GM21515 (cell line): ENCODE results near the gene ZRANB3.

Experiments used
- ATAC-seq: cut with Tn5 transposase; IDR thresholded peaks from one replicate; pipeline ENCODE4 v1.9.1; 2021; ENCODE audit not compliant: unreplicated experiment

Gene ZRANB3

DNA sequence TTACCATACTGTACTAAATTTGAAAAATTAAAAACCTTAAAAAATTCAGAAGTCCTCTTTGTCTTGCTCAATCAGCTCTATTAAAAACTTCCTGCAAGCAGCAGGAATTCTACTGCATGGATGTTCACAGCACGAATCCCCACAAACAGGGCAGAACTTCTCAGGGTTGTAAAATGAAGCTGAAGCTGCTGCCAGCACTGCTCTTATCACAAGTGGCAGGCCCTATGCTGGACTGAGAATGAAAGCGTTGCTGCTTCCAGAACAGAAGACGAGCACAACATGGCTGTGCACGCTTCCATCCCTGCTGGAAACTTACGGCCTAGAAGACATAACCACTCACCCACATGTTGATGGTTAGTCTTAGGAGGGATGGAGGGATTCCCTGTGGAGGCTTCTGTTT is 345.0 kb downstream of the ZRANB3 start:
- no peak for ATAC-seq

GRCh38 chr2:135183822-135184221 is 347.2 kb downstream of the ZRANB3 start:
- no peak for ATAC-seq

- ATAC-seq, result no peak
These were observed 348.4 kb downstream of the ZRANB3 start for GRCh38 chr2:135182601-135183000.

DNA sequence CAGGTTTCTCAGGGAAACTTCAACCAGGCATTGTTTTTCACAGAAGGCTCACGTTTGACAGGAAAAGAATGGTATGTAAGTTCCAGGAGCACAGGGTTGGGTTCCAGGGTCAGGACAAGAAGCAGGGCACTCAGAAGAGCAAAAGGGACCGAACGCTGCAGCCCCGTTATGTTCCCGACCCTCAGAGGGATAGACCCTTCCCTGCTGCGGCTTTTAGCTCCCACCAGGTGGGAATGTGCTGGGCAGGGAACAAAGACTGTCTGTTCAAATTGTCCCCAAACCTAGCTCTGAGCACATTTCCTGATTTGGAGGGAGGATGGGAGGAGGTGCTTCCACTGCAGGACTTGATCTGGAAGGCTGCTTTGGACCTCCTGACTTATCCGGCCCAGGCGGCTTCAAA is 348.8 kb downstream of the ZRANB3 start:
- ATAC-seq, result no peak

GRCh38 chr2:135179689-135180088 is 351.3 kb downstream of the ZRANB3 start:
- no peak for ATAC-seq

DNA sequence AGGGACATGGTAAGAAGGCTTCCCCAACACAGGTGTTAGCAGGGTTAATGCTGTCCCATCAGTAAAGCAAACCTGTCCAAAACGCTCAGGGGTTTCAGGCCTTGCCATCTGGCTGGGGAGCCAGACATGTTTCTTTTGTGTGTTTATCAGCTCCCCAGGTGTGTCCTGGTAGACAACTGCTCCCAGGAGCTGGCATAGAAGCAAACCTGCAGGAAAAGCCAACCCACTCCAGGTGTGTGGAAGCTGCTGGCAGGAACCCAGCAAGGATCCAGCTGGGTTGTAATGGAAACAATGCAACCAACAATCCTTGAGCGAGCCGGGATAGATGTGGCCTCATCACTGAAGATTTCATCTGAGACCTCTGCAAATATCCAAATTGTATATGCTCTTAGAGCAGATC is 355.8 kb downstream of the ZRANB3 start:
- no peak for ATAC-seq

DNA sequence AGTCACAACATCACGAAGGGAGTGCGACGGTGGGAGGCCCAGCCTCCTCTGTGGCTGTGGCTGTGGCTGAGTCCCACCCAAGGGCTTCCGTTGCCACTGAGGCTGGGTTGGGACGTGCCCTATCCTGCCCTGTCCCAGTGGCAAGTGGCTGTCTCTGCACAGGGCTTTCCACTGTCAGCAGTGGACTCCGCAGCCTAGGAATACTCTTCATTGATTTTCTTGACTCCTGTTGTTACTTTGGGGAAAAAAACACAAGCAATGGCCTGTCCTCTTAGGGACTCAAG is 356.3 kb downstream of the ZRANB3 start:
- no peak for ATAC-seq

- no peak for ATAC-seq
These were observed 356.8 kb downstream of the ZRANB3 start for GRCh38 chr2:135174049-135174809.

GRCh38 chr2:135169900-135170753 is 360.9 kb downstream of the ZRANB3 start:
- no peak for ATAC-seq

- no peak for ATAC-seq
These were observed 362.7 kb downstream of the ZRANB3 start for GRCh38 chr2:135168204-135168856.

GRCh38 chr2:135167273-135167672 is 363.7 kb downstream of the ZRANB3 start:
- no peak for ATAC-seq

DNA sequence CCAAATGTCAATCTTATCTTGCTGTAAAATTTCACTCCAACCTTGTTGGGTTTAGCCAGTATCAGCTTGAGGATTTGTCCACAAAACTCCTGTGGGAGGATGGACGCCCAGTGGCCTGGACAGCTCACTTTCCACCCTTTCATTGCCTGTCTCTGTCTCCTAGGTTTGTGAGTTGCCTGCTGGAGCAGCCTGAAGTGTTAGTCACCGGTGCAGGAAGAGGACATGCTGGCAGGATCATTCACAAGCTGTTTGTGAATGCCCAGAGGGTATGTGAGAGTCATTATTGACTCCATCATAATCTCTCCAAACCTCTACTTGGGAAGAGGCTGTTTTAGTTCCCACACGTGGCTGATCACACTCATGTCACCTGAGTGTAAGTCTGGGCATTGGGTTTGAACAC is 366.6 kb downstream of the ZRANB3 start:
- ATAC-seq, result no peak

GRCh38 chr2:135163901-135164300 is 367.1 kb downstream of the ZRANB3 start:
- ATAC-seq, result no peak

DNA sequence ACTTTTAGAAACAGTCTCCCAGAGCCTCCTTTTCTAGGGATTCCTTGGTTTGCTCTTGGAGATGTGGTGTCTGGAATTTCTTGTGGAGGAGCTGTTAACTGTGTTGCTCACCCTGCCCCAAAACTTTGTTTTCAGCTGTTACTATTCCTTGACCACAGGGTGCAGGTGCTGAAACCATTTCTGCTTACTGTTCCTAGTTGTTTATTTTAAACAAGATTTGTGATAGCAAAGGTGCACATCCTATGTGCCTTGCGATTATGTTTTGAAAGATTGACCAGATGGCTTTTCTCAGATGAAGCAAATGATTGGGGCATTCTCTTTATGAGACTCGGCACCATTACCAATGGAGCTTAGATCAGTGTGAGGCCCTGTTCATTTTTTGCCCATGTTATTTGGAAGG is 367.7 kb downstream of the ZRANB3 start:
- ATAC-seq, result peak; percentile 66

DNA sequence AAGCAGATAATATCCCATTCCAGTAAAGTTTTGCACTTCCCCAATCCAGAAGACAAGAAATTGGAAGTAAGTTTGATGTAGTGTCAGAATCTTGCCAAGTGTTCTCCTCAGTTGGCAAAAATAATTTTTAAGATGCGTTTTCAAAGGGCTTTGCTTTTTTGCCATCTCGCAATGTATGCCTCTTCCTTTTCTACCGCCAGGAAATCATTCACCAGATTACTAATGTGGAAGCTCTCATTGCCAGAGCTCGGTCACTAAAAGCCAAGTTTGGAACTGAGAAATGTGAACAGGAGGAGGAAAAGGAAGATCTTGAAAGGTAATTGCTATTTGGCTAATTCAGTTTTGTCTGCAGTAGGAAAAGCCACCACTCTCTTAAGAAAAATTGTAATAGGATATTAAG is 368.2 kb downstream of the ZRANB3 start:
- ATAC-seq, result no peak

DNA sequence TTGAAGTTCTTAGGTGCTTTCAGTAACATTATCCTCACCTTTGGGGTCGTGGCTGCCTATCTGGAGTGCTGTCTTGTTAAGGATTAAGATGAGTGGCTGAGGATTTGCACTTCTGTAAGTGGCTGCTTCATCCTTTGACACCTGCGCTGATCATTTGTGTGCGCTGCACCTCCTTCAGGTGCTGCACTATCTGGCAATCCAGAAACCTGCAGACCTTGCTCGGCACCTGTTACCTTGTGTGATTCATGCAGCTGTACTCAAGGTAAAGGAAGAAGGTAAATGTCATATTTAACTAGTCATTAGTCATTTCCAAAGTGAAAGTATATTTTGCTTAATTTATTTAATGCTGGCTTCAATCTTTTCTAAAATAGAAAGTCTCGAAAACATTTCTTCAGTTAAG is 368.6 kb downstream of the ZRANB3 start:
- no peak for ATAC-seq

- no peak for ATAC-seq
These were observed 371.8 kb downstream of the ZRANB3 start for GRCh38 chr2:135159191-135159590.

DNA sequence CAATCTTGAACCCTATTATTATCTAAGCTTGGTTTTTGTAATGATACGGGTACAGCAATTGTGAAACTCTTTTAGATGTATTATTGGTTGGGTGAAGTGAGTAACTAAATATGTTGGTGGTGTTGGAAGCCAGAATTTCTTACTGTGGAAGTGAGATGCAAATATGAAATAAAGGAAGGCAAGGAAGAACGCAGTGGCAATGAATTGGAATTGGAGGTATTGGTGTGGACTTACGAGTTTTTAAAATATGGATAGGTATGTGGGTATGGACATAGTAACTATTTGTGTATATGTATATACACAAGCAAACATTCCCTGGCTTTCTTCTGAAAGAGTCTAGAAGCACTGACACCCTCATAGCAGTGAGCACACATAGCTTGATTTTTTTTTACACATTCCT is 373.2 kb downstream of the ZRANB3 start:
- ATAC-seq, result no peak

DNA sequence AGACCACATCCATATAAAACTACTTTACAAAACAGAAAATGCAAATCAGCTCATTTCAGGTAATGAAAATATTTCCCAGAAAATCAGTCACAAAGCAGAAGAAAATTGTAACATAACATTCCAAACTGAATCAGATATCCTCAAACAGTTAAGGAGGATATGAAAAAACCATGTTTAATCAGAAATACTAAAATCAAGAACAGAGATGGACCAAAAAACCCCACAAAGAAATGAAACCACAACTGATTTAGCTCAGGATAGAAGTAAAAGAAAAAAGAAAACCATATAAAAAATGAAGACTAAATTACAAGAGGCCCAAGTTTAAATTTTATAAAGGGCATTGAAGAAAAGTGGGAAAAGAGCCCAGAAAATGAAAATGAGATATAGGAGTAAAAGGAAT is 376.1 kb downstream of the ZRANB3 start:
- no peak for ATAC-seq

DNA sequence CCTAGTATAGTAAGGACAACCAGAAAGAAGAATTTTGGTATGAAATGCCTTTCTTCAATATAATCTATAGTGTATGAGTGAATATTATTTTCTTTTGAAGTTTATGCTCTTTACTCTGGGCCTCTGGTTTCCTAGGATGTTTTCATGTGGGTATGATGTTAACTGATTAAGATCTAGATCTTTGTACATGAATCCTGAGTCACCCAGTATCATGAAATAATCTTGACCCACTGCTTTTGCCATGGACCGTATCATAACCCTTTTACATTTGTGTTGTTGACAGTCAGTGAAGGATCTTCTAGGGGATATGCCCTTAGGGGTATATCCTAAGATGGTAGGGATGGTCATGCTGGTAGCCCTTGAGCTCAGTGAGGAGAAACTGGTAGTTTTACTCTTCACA is 378.7 kb downstream of the ZRANB3 start:
- ATAC-seq, result no peak

- no peak for ATAC-seq
These were observed 379.4 kb downstream of the ZRANB3 start for GRCh38 chr2:135151615-135152014.

GRCh38 chr2:135150725-135151124 is 380.3 kb downstream of the ZRANB3 start:
- no peak for ATAC-seq
